ENCODE data around the gene SMAD6. TPM values are rescaled to one million over a fixed set of nuclear protein-coding genes. Genes with fewer than 3 reads are reported as not detected.

The SMAD6 gene
- total and polyA plus RNA-seq, 2 donors: 1.0 to 2.8 TPM

GRCh38 chr15:66670762-66671580, 31.1 kb upstream of the SMAD6 start:
- no peak overlapping the region for H3K27ac ChIP-seq (ENCODE audit: low read depth in 1 of 2, low read length in 1 of 2)

DNA sequence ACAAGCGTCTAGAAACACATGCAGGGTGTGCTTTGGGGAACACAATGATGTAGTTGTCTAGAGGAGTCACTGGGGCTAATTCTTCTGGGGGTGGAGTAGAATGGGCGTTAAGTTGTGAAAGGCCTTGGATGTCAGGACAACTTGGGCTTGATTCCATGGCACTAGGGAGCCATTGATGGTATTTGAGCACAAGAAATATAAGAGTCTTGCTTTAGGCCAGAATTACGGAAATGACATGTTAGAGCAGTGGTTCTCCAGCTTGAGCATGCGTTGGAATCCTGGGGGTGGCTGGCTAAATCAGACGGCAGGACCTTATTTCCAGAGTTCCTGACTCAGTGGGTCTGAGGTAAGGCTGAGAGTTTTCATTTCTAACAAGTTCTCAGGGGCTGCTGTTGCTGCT, 29.2 kb upstream of the SMAD6 start:
- Histone ChIP-seq H3K4me1 (ENCODE audit: control insufficient read depth in 2 of 2, insufficient read depth in 2 of 2, low read length in 2 of 2) (peaks cover 0 to 16% of the 10 kb centered on the region in 2 donors), H3K27me3 (ENCODE audit: control insufficient read depth in 2 of 2, insufficient read depth in 1 of 2, low read length in 1 of 2) (no peaks in the 10 kb centered on the region), H3K27ac (ENCODE audit: low read depth in 1 of 2, low read length in 1 of 2) (peak overlapping the region in 1 of 2 donors; percentile 51), H3K36me3 (ENCODE audit: control insufficient read depth in 2 of 2, insufficient read depth in 2 of 2, low read length in 1 of 2) (no peaks in the 10 kb centered on the region), H3K9me3 (ENCODE audit: control insufficient read depth in 2 of 2, insufficient read depth in 1 of 2, low read length in 1 of 2) (no peaks in the 10 kb centered on the region), H3K4me3 (ENCODE audit: low read length in 2 of 2) (no peak overlapping the region)
- 79% methylated on average over 5 of the region's 5 CpGs for WGBS
- no peak for DNase-seq (ENCODE audit: low read depth in 6 of 9, low spot score in 9 of 9)

More at GRCh38 chr15:66670762-66671580, 31.1 kb upstream of the SMAD6 start:
- no peak overlapping the region for H3K4me3 ChIP-seq (ENCODE audit: low read length in 2 of 2)
- H3K4me1 ChIP-seq (ENCODE audit: control insufficient read depth in 2 of 2, insufficient read depth in 2 of 2, low read length in 2 of 2): peaks cover 0 to 16% of the 10 kb centered on the region in 2 donors
- H3K9me3 ChIP-seq (ENCODE audit: control insufficient read depth in 2 of 2, insufficient read depth in 1 of 2, low read length in 1 of 2): peaks cover 0 to 3% of the 10 kb centered on the region in 2 donors
- H3K27me3 ChIP-seq (ENCODE audit: control insufficient read depth in 2 of 2, insufficient read depth in 1 of 2, low read length in 1 of 2): no peaks in the 10 kb centered on the region
- WGBS: 90% methylated on average over 23 of the region's 23 CpGs
- H3K36me3 ChIP-seq (ENCODE audit: control insufficient read depth in 2 of 2, insufficient read depth in 2 of 2, low read length in 1 of 2): no peaks in the 10 kb centered on the region
- no peak for DNase-seq (ENCODE audit: low read depth in 6 of 9, low spot score in 9 of 9)

DNA sequence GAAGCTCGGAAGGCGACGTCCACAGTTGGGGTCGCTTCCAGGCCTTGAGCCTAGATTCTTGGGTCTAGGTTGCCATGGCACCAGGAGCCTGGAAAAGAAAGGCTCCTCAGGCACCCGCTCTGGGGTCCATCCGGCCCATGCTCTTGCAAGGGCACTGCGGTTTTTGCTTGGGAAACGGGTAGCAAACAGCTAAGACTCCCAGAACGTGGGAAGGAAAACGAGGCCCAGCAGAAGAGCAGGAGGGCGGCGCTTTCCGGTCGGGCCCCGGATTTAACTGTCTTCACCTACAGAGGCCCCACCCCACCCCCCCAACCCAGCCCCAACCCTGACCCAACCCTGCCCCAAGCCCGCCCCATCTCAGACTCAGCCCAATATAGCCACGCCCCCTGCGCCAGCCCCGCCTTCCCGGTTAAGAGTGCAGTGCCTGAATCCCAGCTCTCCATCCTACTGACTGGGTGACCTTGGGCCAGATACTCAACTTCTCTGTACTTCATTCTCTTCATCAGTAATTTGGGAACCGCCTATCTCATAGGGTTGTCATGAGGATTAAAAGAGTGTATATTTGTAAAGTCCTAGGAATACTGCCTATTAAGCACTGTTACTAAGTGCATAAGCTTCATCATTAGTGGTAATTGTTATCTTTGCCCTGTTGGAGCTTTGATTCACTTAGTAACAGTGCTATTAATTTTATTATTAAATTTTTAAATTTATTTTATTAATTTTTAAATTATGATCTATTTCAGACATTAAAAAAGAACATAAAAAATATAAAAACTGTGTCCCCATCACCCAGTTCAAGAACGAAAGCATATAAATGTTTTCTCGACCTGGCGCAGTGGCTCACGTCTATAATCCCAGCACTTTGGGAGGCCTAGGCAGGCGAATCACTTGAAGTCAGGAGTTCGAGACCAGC, 28.4 kb upstream of the SMAD6 start:
- H3K9me3 ChIP-seq (ENCODE audit: control insufficient read depth in 2 of 2, insufficient read depth in 1 of 2, low read length in 1 of 2): no peaks in the 10 kb centered on the region
- no peaks in the 10 kb centered on the region for H3K27me3 ChIP-seq (ENCODE audit: control insufficient read depth in 2 of 2, insufficient read depth in 1 of 2, low read length in 1 of 2)
- H3K27ac ChIP-seq (ENCODE audit: low read depth in 1 of 2, low read length in 1 of 2): peak overlapping the region in 1 of 2 donors; percentile 51
- peaks cover 0 to 16% of the 10 kb centered on the region in 2 donors for H3K4me1 ChIP-seq (ENCODE audit: control insufficient read depth in 2 of 2, insufficient read depth in 2 of 2, low read length in 2 of 2)
- WGBS: 66% methylated on average over 27 of the region's 27 CpGs
- no peak overlapping the region for H3K4me3 ChIP-seq (ENCODE audit: low read length in 2 of 2)
- DNase-seq (ENCODE audit: low read depth in 6 of 9, low spot score in 9 of 9): peak in 8 of 9 donors; percentile 44 to 83 (median 52)
- no peaks in the 10 kb centered on the region for H3K36me3 ChIP-seq (ENCODE audit: control insufficient read depth in 2 of 2, insufficient read depth in 2 of 2, low read length in 1 of 2)

DNA sequence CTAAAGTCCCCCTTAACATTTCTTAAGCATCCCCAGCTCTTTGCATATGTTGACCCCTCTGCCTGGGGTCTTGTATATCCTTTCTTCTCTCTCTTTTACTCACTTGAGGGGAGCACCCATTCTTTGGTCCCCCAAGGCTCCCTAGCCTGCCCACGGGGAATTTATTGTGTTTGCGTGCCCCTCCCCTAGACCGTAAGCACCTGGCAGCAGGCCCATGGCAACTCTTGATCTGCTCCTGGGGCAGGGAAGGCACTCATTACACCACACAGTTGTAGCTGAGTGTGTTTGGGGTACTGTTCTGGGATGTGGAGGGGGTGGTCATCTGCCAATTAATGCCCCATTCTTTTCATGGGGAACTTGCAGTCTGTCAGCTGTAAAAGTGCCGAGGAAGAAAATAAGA, 27.3 kb upstream of the SMAD6 start:
- Histone ChIP-seq H3K4me3 (ENCODE audit: low read length in 2 of 2) (no peak overlapping the region), H3K36me3 (ENCODE audit: control insufficient read depth in 2 of 2, insufficient read depth in 2 of 2, low read length in 1 of 2) (no peaks in the 10 kb centered on the region), H3K27ac (ENCODE audit: low read depth in 1 of 2, low read length in 1 of 2) (no peak overlapping the region), H3K4me1 (ENCODE audit: control insufficient read depth in 2 of 2, insufficient read depth in 2 of 2, low read length in 2 of 2) (peaks cover 0 to 16% of the 10 kb centered on the region in 2 donors), H3K27me3 (ENCODE audit: control insufficient read depth in 2 of 2, insufficient read depth in 1 of 2, low read length in 1 of 2) (no peaks in the 10 kb centered on the region), H3K9me3 (ENCODE audit: control insufficient read depth in 2 of 2, insufficient read depth in 1 of 2, low read length in 1 of 2) (no peaks in the 10 kb centered on the region)
- no peak for DNase-seq (ENCODE audit: low read depth in 6 of 9, low spot score in 9 of 9)
- WGBS: 85% methylated on average over 4 of the region's 4 CpGs

DNA sequence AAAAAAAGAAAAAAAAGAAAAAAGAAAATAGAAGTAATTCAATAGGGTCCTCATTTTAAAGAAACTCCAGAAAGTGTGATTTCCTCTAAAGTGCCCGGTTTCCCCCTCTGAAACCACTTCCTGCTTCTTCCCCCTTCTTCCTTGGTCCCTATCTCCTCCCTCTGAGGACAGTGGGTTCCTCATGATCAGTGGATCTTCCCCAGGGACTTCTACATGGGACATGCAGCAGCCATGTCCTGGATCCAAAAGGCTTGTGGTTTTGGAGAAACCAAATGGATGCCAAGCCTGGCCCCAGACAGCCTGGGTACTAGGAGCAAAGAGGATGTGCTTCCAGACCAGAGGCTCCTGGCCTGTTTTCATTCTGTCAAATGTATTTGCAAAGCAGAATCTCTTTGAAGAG, 26.6 kb upstream of the SMAD6 start:
- H3K36me3 ChIP-seq (ENCODE audit: control insufficient read depth in 2 of 2, insufficient read depth in 2 of 2, low read length in 1 of 2): no peaks in the 10 kb centered on the region
- H3K27me3 ChIP-seq (ENCODE audit: control insufficient read depth in 2 of 2, insufficient read depth in 1 of 2, low read length in 1 of 2): no peaks in the 10 kb centered on the region
- no peak for DNase-seq (ENCODE audit: low read depth in 6 of 9, low spot score in 9 of 9)
- H3K9me3 ChIP-seq (ENCODE audit: control insufficient read depth in 2 of 2, insufficient read depth in 1 of 2, low read length in 1 of 2): no peaks in the 10 kb centered on the region
- peaks cover 0 to 16% of the 10 kb centered on the region in 2 donors for H3K4me1 ChIP-seq (ENCODE audit: control insufficient read depth in 2 of 2, insufficient read depth in 2 of 2, low read length in 2 of 2)
- H3K4me3 ChIP-seq (ENCODE audit: low read length in 2 of 2): no peak overlapping the region
- 4% methylated on average over 1 of the region's 1 CpG for WGBS
- no peak overlapping the region for H3K27ac ChIP-seq (ENCODE audit: low read depth in 1 of 2, low read length in 1 of 2)

DNA sequence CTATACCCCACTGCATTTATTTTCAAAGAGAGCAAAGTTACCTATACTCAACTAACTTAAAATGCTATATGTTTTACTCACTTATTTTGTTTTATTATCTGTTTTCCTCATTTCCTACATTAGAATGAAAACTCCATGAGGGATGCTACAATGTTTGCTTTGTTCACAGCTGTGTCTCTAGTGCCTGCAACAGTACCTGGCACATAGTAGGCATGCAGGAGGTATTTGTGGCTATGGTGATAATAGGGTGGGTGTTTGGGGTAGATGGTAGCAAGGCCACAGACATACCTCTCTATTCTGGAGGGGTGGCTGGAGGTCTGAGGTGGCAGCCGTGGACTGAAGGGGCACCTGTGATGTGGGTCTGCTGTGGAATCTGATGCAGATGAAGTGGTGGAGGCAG, 24.7 kb upstream of the SMAD6 start:
- no peak for DNase-seq (ENCODE audit: low read depth in 6 of 9, low spot score in 9 of 9)
- 100% methylated on average over 1 of the region's 1 CpG for WGBS
- Histone ChIP-seq H3K4me3 (ENCODE audit: low read length in 2 of 2) (no peak overlapping the region), H3K36me3 (ENCODE audit: control insufficient read depth in 2 of 2, insufficient read depth in 2 of 2, low read length in 1 of 2) (no peaks in the 10 kb centered on the region), H3K27ac (ENCODE audit: low read depth in 1 of 2, low read length in 1 of 2) (no peak overlapping the region), H3K4me1 (ENCODE audit: control insufficient read depth in 2 of 2, insufficient read depth in 2 of 2, low read length in 2 of 2) (peaks cover 0 to 16% of the 10 kb centered on the region in 2 donors), H3K27me3 (ENCODE audit: control insufficient read depth in 2 of 2, insufficient read depth in 1 of 2, low read length in 1 of 2) (no peaks in the 10 kb centered on the region), H3K9me3 (ENCODE audit: control insufficient read depth in 2 of 2, insufficient read depth in 1 of 2, low read length in 1 of 2) (peaks cover 0 to 2% of the 10 kb centered on the region in 2 donors)

DNA sequence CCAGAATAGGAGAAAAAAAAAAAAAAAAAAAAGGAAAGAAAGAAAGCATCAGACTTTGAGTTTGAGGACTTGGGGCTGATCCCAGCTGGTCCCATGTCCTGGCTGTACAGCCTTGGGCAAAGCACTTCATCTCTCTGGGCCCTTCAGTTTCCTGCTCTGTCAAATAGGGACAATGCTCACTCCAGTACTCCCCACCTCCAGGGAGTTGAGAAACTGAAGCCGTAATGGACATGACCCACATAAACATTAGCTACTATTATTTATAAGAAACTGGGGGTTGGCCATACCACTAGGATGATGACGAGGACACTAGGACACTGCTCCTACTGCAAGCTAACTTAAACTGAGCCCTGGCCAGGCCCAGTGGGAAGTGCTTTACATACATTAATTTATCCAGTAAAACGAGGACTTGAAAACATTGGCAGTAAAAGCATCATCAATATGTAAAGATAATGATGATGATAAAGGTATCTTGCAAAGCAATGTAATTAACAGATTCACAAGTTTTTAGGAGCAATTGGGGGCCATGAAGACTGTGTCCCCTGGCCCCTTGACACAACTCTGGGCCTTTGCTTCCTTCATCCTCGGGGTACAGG, 22.9 kb upstream of the SMAD6 start:
- peaks cover 0 to 3% of the 10 kb centered on the region in 2 donors for H3K9me3 ChIP-seq (ENCODE audit: control insufficient read depth in 2 of 2, insufficient read depth in 1 of 2, low read length in 1 of 2)
- H3K4me1 ChIP-seq (ENCODE audit: control insufficient read depth in 2 of 2, insufficient read depth in 2 of 2, low read length in 2 of 2): peaks cover 0 to 10% of the 10 kb centered on the region in 2 donors
- no peak for DNase-seq (ENCODE audit: low read depth in 6 of 9, low spot score in 9 of 9)
- H3K4me3 ChIP-seq (ENCODE audit: low read length in 2 of 2): no peak overlapping the region
- no peaks in the 10 kb centered on the region for H3K27me3 ChIP-seq (ENCODE audit: control insufficient read depth in 2 of 2, insufficient read depth in 1 of 2, low read length in 1 of 2)
- no peaks in the 10 kb centered on the region for H3K36me3 ChIP-seq (ENCODE audit: control insufficient read depth in 2 of 2, insufficient read depth in 2 of 2, low read length in 1 of 2)
- H3K27ac ChIP-seq (ENCODE audit: low read depth in 1 of 2, low read length in 1 of 2): no peak overlapping the region
- WGBS: 96% methylated on average over 4 of the region's 4 CpGs

GRCh38 chr15:66679657-66680108, 22.4 kb upstream of the SMAD6 start:
- Histone ChIP-seq H3K4me1 (ENCODE audit: control insufficient read depth in 2 of 2, insufficient read depth in 2 of 2, low read length in 2 of 2) (peaks cover 0 to 7% of the 10 kb centered on the region in 2 donors), H3K36me3 (ENCODE audit: control insufficient read depth in 2 of 2, insufficient read depth in 2 of 2, low read length in 1 of 2) (no peaks in the 10 kb centered on the region), H3K9me3 (ENCODE audit: control insufficient read depth in 2 of 2, insufficient read depth in 1 of 2, low read length in 1 of 2) (peaks cover 0 to 3% of the 10 kb centered on the region in 2 donors), H3K4me3 (ENCODE audit: low read length in 2 of 2) (no peak overlapping the region), H3K27ac (ENCODE audit: low read depth in 1 of 2, low read length in 1 of 2) (no peak overlapping the region), H3K27me3 (ENCODE audit: control insufficient read depth in 2 of 2, insufficient read depth in 1 of 2, low read length in 1 of 2) (no peaks in the 10 kb centered on the region)
- no peak for DNase-seq (ENCODE audit: low read depth in 6 of 9, low spot score in 9 of 9)
- 97% methylated on average over 10 of the region's 10 CpGs for WGBS
